ENCODE data around the gene AQP9. TPM values are rescaled to one million over a fixed set of nuclear protein-coding genes. Genes with fewer than 3 reads are reported as not detected.
"Not testable (repeated sequence)": the region's sequence is repeated elsewhere in the genome, so short reads cannot be mapped to it uniquely, and the experiment has no call there.

AQP9 gene
- total RNA-seq, 6 experiments from 2014 or later = 72.9 to 350 (median 156) TPM

GRCh38 chr15:58108117-58108516, 30.1 kb upstream of the AQP9 start:
- ATAC-seq (no peak), DNase-seq (no peak)
- 75% methylated on average over 2 of the region's 2 CpGs for WGBS (ENCODE audit: insufficient coverage, low coverage, low lambda C conversion rate, missing lambda C conversion rate)
- Histone ChIP-seq H3K27me3 (no peaks in the 10 kb centered on the region), H3K4me1 (no peaks in the 10 kb centered on the region), H3K4me3 (no peak overlapping the region), H3K9me3 (no peaks in the 10 kb centered on the region), H3K36me3 (no peaks in the 10 kb centered on the region), H3K27ac (no peak overlapping the region)
- intact Hi-C loops (cut with DNase I) = no loop called here
- TF ChIP-seq CTCF (IDR thresholded peaks at IDR 0.05) = no peak
- no peak for TF ChIP-seq POLR2A (IDR thresholded peaks at IDR 0.05)

GRCh38 chr15:58109419-58109818, 28.8 kb upstream of the AQP9 start:
- 83% methylated on average over 3 of the region's 3 CpGs for WGBS (ENCODE audit: insufficient coverage, low coverage, low lambda C conversion rate, missing lambda C conversion rate)
- TF ChIP-seq POLR2A (IDR thresholded peaks at IDR 0.05) (no peak), CTCF (IDR thresholded peaks at IDR 0.05) (no peak)
- Histone ChIP-seq H3K27me3 (no peaks in the 10 kb centered on the region), H3K4me3 (no peak overlapping the region), H3K9me3 (no peaks in the 10 kb centered on the region), H3K36me3 (no peaks in the 10 kb centered on the region), H3K4me1 (peaks cover 0 to 6% (median 2%) of the 10 kb centered on the region in 4 donors), H3K27ac (no peak overlapping the region)
- DNase-seq (no peak), ATAC-seq (no peak)
- intact Hi-C loops (cut with DNase I) = no loop called here

- H3K27ac ChIP-seq = no peak overlapping the region
- TF ChIP-seq CTCF (IDR thresholded peaks at IDR 0.05) (no peak), POLR2A (IDR thresholded peaks at IDR 0.05) (no peak)
- no peaks in the 10 kb centered on the region for H3K36me3 ChIP-seq
- DNase-seq = no peak
- peaks cover 0 to 22% (median 10%) of the 10 kb centered on the region in 4 donors for H3K4me1 ChIP-seq
- H3K4me3 ChIP-seq = no peak overlapping the region
- WGBS (ENCODE audit: insufficient coverage, low coverage, low lambda C conversion rate, missing lambda C conversion rate) = 71% methylated on average over 6 of the region's 6 CpGs
- H3K27me3 ChIP-seq = no peaks in the 10 kb centered on the region
- no peaks in the 10 kb centered on the region for H3K9me3 ChIP-seq
- intact Hi-C loops (cut with DNase I) = loop anchor here in 1 of 2 donors (10.0 kb wide), 1 partner anchor 64 kb away; no protein-coding TSS in a partner anchor
- ATAC-seq = no peak
Observed at GRCh38 chr15:58110999-58111717, 27.0 kb upstream of the AQP9 start.

- WGBS (ENCODE audit: insufficient coverage, low coverage, low lambda C conversion rate, missing lambda C conversion rate) = 60% methylated on average over 1 of the region's 5 CpGs
- no peak for DNase-seq
- Histone ChIP-seq H3K4me3 (no peak overlapping the region), H3K36me3 (no peaks in the 10 kb centered on the region), H3K4me1 (peaks cover 0 to 28% (median 12%) of the 10 kb centered on the region in 4 donors), H3K27me3 (no peaks in the 10 kb centered on the region), H3K9me3 (no peaks in the 10 kb centered on the region), H3K27ac (no peak overlapping the region)
- no peak for ATAC-seq
- intact Hi-C loops (cut with DNase I) = loop anchor here in 1 of 2 donors (10.0 kb wide), 1 partner anchor 63 kb away; no protein-coding TSS in a partner anchor
- TF ChIP-seq POLR2A (IDR thresholded peaks at IDR 0.05) (no peak), CTCF (IDR thresholded peaks at IDR 0.05) (no peak)
Observed at GRCh38 chr15:58111718-58112104, 26.5 kb upstream of the AQP9 start.

- DNase-seq, H3K9me3 ChIP-seq, H3K36me3 ChIP-seq, H3K4me3 ChIP-seq, H3K27ac ChIP-seq, ATAC-seq, H3K27me3 ChIP-seq: not testable (repeated sequence)
- intact Hi-C loops (cut with DNase I) = loop anchor here in 1 of 2 donors (10.0 kb wide), 1 partner anchor 61 kb away; no protein-coding TSS in a partner anchor
- 83% methylated on average over 2 of the region's 5 CpGs for WGBS (ENCODE audit: insufficient coverage, low coverage, low lambda C conversion rate, missing lambda C conversion rate)
- H3K4me1 ChIP-seq = peaks cover 0 to 42% (median 17%) of the 10 kb centered on the region in 4 donors
Observed at GRCh38 chr15:58113358-58113757, 24.8 kb upstream of the AQP9 start.
